GM23248 (cell line): ENCODE measurements around the gene HSPA12B.

Experiments used
- EZH2 ChIP-seq: fragments of 200-600 bp; sonication (generic); IDR thresholded peaks from 2 replicates; pipeline ENCODE4 v1.6.1; 2018; ENCODE audit warnings: antibody characterized with exemption, mild to moderate bottlenecking; ENCODE audit not compliant: insufficient read depth, poor library complexity, severe bottlenecking
- EZH2phosphoT487 ChIP-seq: fragments of 200-600 bp; sonication (generic); IDR thresholded peaks from 2 replicates; pipeline ENCODE4 v1.6.1; 2018; ENCODE audit warnings: antibody characterized with exemption, moderate library complexity, mild to moderate bottlenecking, low read depth; ENCODE audit not compliant: insufficient read depth

DNA sequence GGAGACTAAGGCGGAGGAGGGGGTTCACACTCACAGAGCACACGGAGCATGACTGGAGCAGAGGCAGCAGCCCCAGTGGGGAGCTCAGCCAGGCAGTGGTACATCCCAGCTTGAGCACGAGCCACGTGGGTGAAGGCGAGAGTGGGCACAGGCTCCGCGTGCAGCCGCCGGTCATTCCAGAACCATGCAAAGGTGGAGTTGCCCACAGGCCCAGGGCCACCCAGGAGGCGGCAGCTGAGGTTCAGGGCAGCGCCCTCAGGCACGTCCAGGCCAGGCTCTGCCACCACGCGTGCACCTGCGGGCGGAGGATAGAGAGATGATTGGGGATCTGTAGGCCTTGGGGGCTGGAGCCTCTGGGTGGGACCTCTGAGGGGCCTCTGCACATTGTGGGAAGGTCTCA is 41.2 kb upstream of the HSPA12B start:
- no peak for TF ChIP-seq EZH2phosphoT487
- no peak for TF ChIP-seq EZH2
